Measurements from ENCODE around the gene USP19. TPM values are rescaled to one million over a fixed set of nuclear protein-coding genes. Genes with fewer than 3 reads are reported as not detected.

The USP19 gene
- total and polyA plus RNA-seq, 10 of the 15 experiments (the other 5 are each of a cell fraction or from before 2014, with no cell fraction given) = 0.24 to 64.2 (median 33.2) TPM

GRCh38 chr3:49104427-49105291 lies 16.0 kb downstream of the USP19 start, which contains the start of gene QARS1 (continued):
- TF ChIP-seq E4F1 (IDR thresholded peaks at IDR 0.05; ENCODE audit: borderline replicate concordance, partially characterized antibody) (peak; percentile 36), LARP7 (IDR thresholded peaks at IDR 0.05) (0 out of 2 replicates have a peak, but pooled peaks have one; percentile 28), MXI1 (IDR thresholded peaks at IDR 0.05; ENCODE audit: low read depth, low read length) (no peak; the same call in 1 of the 2 replicates), PRDM15 (CRISPR knock-in tag; IDR thresholded peaks at IDR 0.05) (no peak), E2F4 (IDR thresholded peaks at IDR 0.05; ENCODE audit: low read depth, low read length) (peak; percentile 45; the same call in 1 of the 2 replicates), ZNF384 (IDR thresholded peaks at IDR 0.05; ENCODE audit: borderline replicate concordance, low read depth, low read length) (no peak), NBN (IDR thresholded peaks at IDR 0.05) (peak; percentile 20; the same call in 1 of the 2 replicates), POLR2AphosphoS5 (IDR thresholded peaks at IDR 0.05; ENCODE audit: low read length) (peak; percentile 96), ASH2L (IDR thresholded peaks at IDR 0.05; ENCODE audit: borderline replicate concordance, low read depth) (no peak), CHD4 (IDR thresholded peaks at IDR 0.05) (no peak), RFX5 (IDR thresholded peaks at IDR 0.05; ENCODE audit: low read depth, low read length) (no peak), POU2F2 (IDR thresholded peaks at IDR 0.05; ENCODE audit: borderline replicate concordance, low read depth, low read length) (peak; percentile 39; the same call in 1 of the 3 replicates), RBBP5 (conservative IDR thresholded peaks at IDR 0.05) (no peak), YBX1 (IDR thresholded peaks at IDR 0.05) (no peak), IRF4 (IDR thresholded peaks at IDR 0.05; ENCODE audit: low read depth, low read length) (no peak), SKIL (IDR thresholded peaks at IDR 0.05; ENCODE audit: low read depth, poor library complexity, severe bottlenecking) (no peak)
